ENCODE data around the gene ARR3. TPM values are rescaled to one million over a fixed set of nuclear protein-coding genes. Genes with fewer than 3 reads are reported as not detected.

The ARR3 gene
- total RNA-seq, 1 experiment from 2014 or later, result not detected

GRCh38 chrX:70331161-70331560 is 63.0 kb downstream of the ARR3 start:
- Mint-ChIP-seq H3K27me3 (ENCODE audit: insufficient read depth, unreplicated experiment) (no peaks in the 10 kb centered on the region), H3K36me3 (ENCODE audit: insufficient read depth, unreplicated experiment) (peaks cover 6% of the 10 kb centered on the region), H3K4me1 (ENCODE audit: low read depth, unreplicated experiment) (no peaks in the 10 kb centered on the region), H3K27ac (ENCODE audit: unreplicated experiment) (no peak overlapping the region), H3K4me3 (ENCODE audit: unreplicated experiment) (no peak overlapping the region), H3K9me3 (ENCODE audit: unreplicated experiment) (no peaks in the 10 kb centered on the region)
- Histone ChIP-seq H3K27me3 (replicated peaks; ENCODE audit: control insufficient read depth, insufficient read depth, low read length) (no peaks in the 10 kb centered on the region), H3K4me3 (ENCODE audit: low read depth, low read length) (no peak overlapping the region), H3K9me3 (no peaks in the 10 kb centered on the region), H3K4me1 (no peaks in the 10 kb centered on the region), H3K36me3 (ENCODE audit: control insufficient read depth, insufficient read depth, low read length) (no peaks in the 10 kb centered on the region)
- no TSS peak for BruUV-seq (replicated peaks)
- intact Hi-C loops (cut with micrococcal nuclease; ENCODE audit: unreplicated experiment), result no loop called here
- ChIA-PET POLR2A (no interaction called here), CTCF (no interaction called here)
- TF ChIP-seq CTCF (IDR thresholded peaks at IDR 0.05; ENCODE audit: insufficient read depth in 1 of 2, low read depth in 1 of 2, low read length in 1 of 2, severe bottlenecking in 1 of 2, unreplicated experiment in 1 of 2), result no peak
- DNase-seq, result no peak

Other genes with a start within 250 kb of the ARR3 start
- gene AWAT2, start 218.4 kb upstream of the ARR3 start, total RNA-seq (2022), result not detected in 2 replicates
- not detected in 2 replicates for gene OTUD6A, start 205.9 kb upstream of the ARR3 start, total RNA-seq (2022)
- gene IGBP1, start 134.9 kb upstream of the ARR3 start, total RNA-seq (2022), result 41.6 and 44.7 TPM in 2 replicates
- gene DGAT2L6, start 90.9 kb upstream of the ARR3 start, total RNA-seq (2022), result not detected in 2 replicates
- gene AWAT1, start 33.7 kb upstream of the ARR3 start, total RNA-seq (2022), result not detected in 2 replicates
- gene P2RY4, start 8.1 kb upstream of the ARR3 start, total RNA-seq (2022), result 0.18 TPM in 1 of 2 replicates, not detected in the other
- gene RAB41, start 13.8 kb downstream of the ARR3 start, total RNA-seq (2022), result not detected in 2 replicates
- gene PDZD11, start 21.6 kb downstream of the ARR3 start, total RNA-seq (2022), result 44.4 and 45.0 TPM in 2 replicates
- 36.9 and 39.6 TPM in 2 replicates for gene KIF4A, start 21.8 kb downstream of the ARR3 start, total RNA-seq (2022)
- 1.9 and 2.2 TPM in 2 replicates for gene GDPD2, start 155.0 kb downstream of the ARR3 start, total RNA-seq (2022)
- 56.9 and 58.5 TPM in 2 replicates for gene DLG3, start 176.5 kb downstream of the ARR3 start, total RNA-seq (2022)